K562 (cell line): Measurements from ENCODE around the gene SLC1A2. TPM values are rescaled to one million over a fixed set of nuclear protein-coding genes. Genes with fewer than 3 reads are reported as not detected.

ENCODE experiments used
- ATAC-seq: fragments of 200-7000 bp; cut with Tn5 transposase; 3 replicates; pipeline ENCODE4 v1.9.1; 2020; ENCODE audit warnings: moderate library complexity
- BruUV-seq: library from RNA; stranded (reverse); fragments of 400-500 nt; replicated peaks from 2 replicates; lab custom pipeline; 2021; lab: Mats Ljungman, UMichigan
- CTCF ChIA-PET: fragments of 300-600 bp; formaldehyde crosslinking; extraction: SDS; loops from one replicate; lab custom pipeline; 2021; ENCODE audit warnings: low intra/inter-chr PET ratio; lab: Yijun Ruan, JAX
- POLR2A ChIA-PET: fragments of 300-600, 350-650 bp; sonication (Branson Sonifier 250); formaldehyde crosslinking; extraction: SDS; loops from one replicate; lab custom pipeline; 2021; ENCODE audit warnings: antibody characterized with exemption, inconsistent platforms; lab: Yijun Ruan, JAX
- DNase-seq, 4 experiments: peaks; one replicate each; pipeline versions ENCODE4 v3.0.0 to v3.0.0-alpha.2; 2011 to 2018; ENCODE audit warnings: low spot score in 3 of 4, mixed read lengths in 3 of 4; ENCODE audit errors: extremely low read depth in 1 of 4
- FAIRE-seq: peaks from 2 replicates; lab custom pipeline; 2011; peaks lifted over from hg19 to GRCh38; lab: Jason Lieb, UNC
- H2AFZ ChIP-seq: 2 replicates; pipeline ENCODE4 v1.6.0; 2011; ENCODE audit warnings: low read depth, low read length, control low read depth, inconsistent platforms
- H3K27ac ChIP-seq: fragments of 200-600 bp; 3 replicates; pipeline ENCODE4 v1.8.0; 2011; ENCODE audit warnings: low read depth, mild to moderate bottlenecking, control low read depth, inconsistent platforms, low read length, moderate library complexity, mixed read lengths; ENCODE audit errors: extremely low read depth
- H3K27me3 ChIP-seq, 2 experiments: fragments of 300-600 bp in 1 of 2; 2 replicates in 1 of 2; 3 replicates in 1 of 2; pipeline versions ENCODE4 v1.6.0 to v1.8.0; 2011; ENCODE audit warnings: inconsistent platforms in 2 of 2, low read length in 2 of 2, mild to moderate bottlenecking in 1 of 2, mixed read lengths in 1 of 2, moderate library complexity in 1 of 2; ENCODE audit not compliant: control insufficient read depth in 2 of 2, insufficient read depth in 2 of 2
- H3K36me3 ChIP-seq: fragments of 300-600 bp; 3 replicates; pipeline ENCODE4 v1.8.0; 2011; ENCODE audit warnings: mild to moderate bottlenecking, low read length, inconsistent platforms; ENCODE audit not compliant: control insufficient read depth, insufficient read depth
- H3K4me1 ChIP-seq, 2 experiments: fragments of 200-600 bp in 1 of 2; replicated peaks in 1 of 2; 2 replicates in 1 of 2; 3 replicates in 1 of 2; pipeline versions ENCODE4 v1.5.1 to v1.8.0; 2011; ENCODE audit warnings: inconsistent platforms in 2 of 2, low read length in 2 of 2, mild to moderate bottlenecking in 1 of 2, mixed read lengths in 1 of 2, moderate library complexity in 1 of 2; ENCODE audit not compliant: control insufficient read depth in 2 of 2, insufficient read depth in 2 of 2
- H3K4me2 ChIP-seq: 2 replicates; pipeline ENCODE4 v1.6.1; 2011; ENCODE audit warnings: low read length, control low read depth, inconsistent platforms, mixed read lengths; ENCODE audit not compliant: insufficient read depth
- H3K4me3 ChIP-seq: fragments of 200-600 bp; sonication (generic), shearing (Covaris generic); 2 replicates; pipeline ENCODE4 v1.5.1; 2016; ENCODE audit warnings: control low read depth, inconsistent platforms
- H3K79me2 ChIP-seq: fragments of 200-600 bp; 3 replicates; pipeline ENCODE4 v1.8.0; 2011; ENCODE audit warnings: low read length, inconsistent platforms; ENCODE audit not compliant: control insufficient read depth, insufficient read depth
- H3K9ac ChIP-seq, 2 experiments: 2 replicates each; pipeline versions ENCODE4 v1.6.0 to v1.6.1; 2011; ENCODE audit warnings: low read depth in 2 of 2, low read length in 2 of 2, control low read depth in 1 of 2, inconsistent platforms in 1 of 2, mild to moderate bottlenecking in 1 of 2, mixed read lengths in 1 of 2; ENCODE audit not compliant: insufficient read depth in 1 of 2
- H3K9me1 ChIP-seq: one replicate; pipeline ENCODE4 v1.6.0; 2011; ENCODE audit warnings: inconsistent platforms, mild to moderate bottlenecking, low read length, moderate library complexity; ENCODE audit not compliant: control insufficient read depth, insufficient read depth
- H3K9me3 ChIP-seq: replicated peaks from 2 replicates; pipeline ENCODE4 v1.5.1; 2011; ENCODE audit warnings: low read depth, low read length, inconsistent platforms; ENCODE audit not compliant: control insufficient read depth, insufficient read depth
- H4K20me1 ChIP-seq: replicated peaks from 2 replicates; pipeline ENCODE4 v1.6.1; 2011; ENCODE audit warnings: low read length, inconsistent platforms, mixed read lengths; ENCODE audit not compliant: control insufficient read depth, insufficient read depth
- AFF4 ChIP-seq: sonication (generic); formaldehyde crosslinking; IDR thresholded peaks from 2 replicates; pipeline ENCODE4 v1.8.0; 2023; ENCODE audit warnings: mild to moderate bottlenecking, missing genetic modification reagents
- JUN ChIP-seq, 2 experiments: sonication (generic) in 1 of 2; formaldehyde crosslinking in 1 of 2; IDR thresholded peaks; 2 replicates each; pipeline versions ENCODE4 v1.6.1 to v1.8.0; 2012 to 2022; ENCODE audit warnings: borderline replicate concordance in 2 of 2, mild to moderate bottlenecking in 2 of 2, improper control_type of control experiment in 1 of 2, low read depth in 1 of 2, low read length in 1 of 2, missing genetic modification reagents in 1 of 2
- MTA2 ChIP-seq: fragments of 450-650 bp; IDR thresholded peaks from 2 replicates; pipeline ENCODE4 v1.6.1; 2016; ENCODE audit warnings: low read depth
- NCOR1 ChIP-seq: fragments of 450-650 bp; IDR thresholded peaks from 2 replicates; pipeline ENCODE4 v1.6.1; 2016; ENCODE audit warnings: mild to moderate bottlenecking, moderate library complexity
- RAD51 ChIP-seq: fragments of 450-650 bp; IDR thresholded peaks from 2 replicates; pipeline ENCODE4 v1.7.1; 2016; ENCODE audit warnings: low read depth, mild to moderate bottlenecking, borderline replicate concordance
- RBM25 ChIP-seq: fragments of 200-400 bp; formaldehyde crosslinking; IDR thresholded peaks from 2 replicates; pipeline ENCODE4 v1.6.1; 2018; ENCODE audit warnings: low read length, low read depth, moderate library complexity; ENCODE audit not compliant: severe bottlenecking
- ZBTB49 ChIP-seq: sonication (generic); formaldehyde crosslinking; IDR thresholded peaks from 2 replicates; pipeline ENCODE4 v1.8.0; 2022; ENCODE audit warnings: missing genetic modification reagents, mild to moderate bottlenecking, borderline replicate concordance
- ZFPM2 ChIP-seq: fragments of 250-450 bp; sonication (Bioruptor Pico); IDR thresholded peaks from 2 replicates; pipeline ENCODE4 v1.5.1; 2022; ENCODE audit warnings: mild to moderate bottlenecking
- ZKSCAN3 ChIP-seq: fragments of 250-450 bp; sonication (Bioruptor Pico); IDR thresholded peaks from 2 replicates; pipeline ENCODE4 v1.4.0; 2020
- WGBS: fragments of 100-300 bp; shearing (Covaris generic); methylation state at CpG from one replicate; pipeline ENCODE4 v1.1.6; 2016; ENCODE audit warnings: low coverage, mixed read lengths; ENCODE audit not compliant: insufficient coverage; ENCODE audit errors: missing lambda C conversion rate; 5-methylcytosine and 5-hydroxymethylcytosine counted together
- in situ Hi-C: fragments of 300-500 bp; cut with MboI; formaldehyde crosslinking; loops from 4 replicates; pipeline ENCODE4 v1.15.0; 2018; ENCODE audit warnings: inconsistent platforms, mixed read lengths
- intact Hi-C: fragments of 100-400 bp; cut with micrococcal nuclease; formaldehyde crosslinking; loops from 2 replicates; pipeline ENCODE4 v1.14.2; 2022
- polyA plus RNA-seq, 8 experiments: library from polyadenylated mRNA; depleted of rRNA in 4 of 8; stranded (reverse) in 5 of 8; unstranded in 3 of 8; fragments of >200 nt; fragmentation: Nextera tagmentation in 2 of 8; fragmentation: Illumina TruSeq in 1 of 8; extraction: Ambion mirVana in 2 of 8; extraction: Trizol in 1 of 8; gene quantifications; 2 replicates each; pipeline versions ENCODE4 v1.2.1 to v1.2.3, GENCODE V29; 2011 to 2014; ENCODE audit warnings: inconsistent platforms in 1 of 8, missing spikeins in 1 of 8
- total RNA-seq, 7 experiments: library from RNA; depleted of rRNA in 6 of 7; stranded (reverse); fragments of >200 nt in 6 of 7; fragmentation: Illumina TruSeq in 2 of 7; extraction: Trizol in 2 of 7; gene quantifications; 2 replicates each; pipeline versions ENCODE4 v1.2.1 to v1.2.3, GENCODE V29; 2011 to 2021; ENCODE audit warnings: low replicate concordance in 1 of 7

SLC1A2 gene
- total and polyA plus RNA-seq, 9 of the 15 experiments (the other 6 are each of a cell fraction or from before 2014, with no cell fraction given) = 0.03 to 0.07 (median 0.04) TPM; not detected in 5

GRCh38 chr11:35207471-35208403, 211.6 kb downstream of the SLC1A2 start:
- Histone ChIP-seq H2AFZ (no peak overlapping the region), H3K4me2 (no peak overlapping the region), H3K36me3 (no peaks in the 10 kb centered on the region), H3K4me3 (no peak overlapping the region), H3K9ac (no peak overlapping the region), H3K79me2 (no peaks in the 10 kb centered on the region), H3K9me3 (no peaks in the 10 kb centered on the region), H3K9me1 (no peaks in the 10 kb centered on the region), H3K27me3 (peaks cover 0 to 2% of the 10 kb centered on the region in 2 experiments; a peak in 1 of 5 replicates), H3K4me1 (no peaks in the 10 kb centered on the region), H3K27ac (no peak overlapping the region), H4K20me1 (no peaks in the 10 kb centered on the region)
- BruUV-seq = no TSS peak
- in situ Hi-C loops (no loop called here), intact Hi-C loops (no loop called here)
- no peak for DNase-seq
- CTCF ChIA-PET = no interaction called here
- no peak for ATAC-seq
- WGBS = 2% methylated on average over 10 of the region's 10 CpGs
- TF ChIP-seq MTA2 (no peak), RBM25 (no peak), ZFPM2 (CRISPR knock-in tag) (no peak), RAD51 (no peak), AFF4 (CRISPR knock-in tag) (no peak), JUN (IDR thresholded peaks at IDR 0.05; ENCODE audit: borderline replicate concordance, low read depth, low read length) (no peak), JUN (CRISPR knock-in tag; IDR thresholded peaks at IDR 0.05; ENCODE audit: borderline replicate concordance) (no peak), ZBTB49 (CRISPR knock-in tag) (no peak), NCOR1 (no peak), ZKSCAN3 (CRISPR knock-in tag) (no peak)
- POLR2A ChIA-PET = no interaction called here
- no peak for FAIRE-seq
